Spleen (tissue), 11 donors: ENCODE measurements around the gene NCK2. TPM values are rescaled to one million over a fixed set of nuclear protein-coding genes. Genes with fewer than 3 reads are reported as not detected.

ENCODE experiments used
- DNase-seq: peaks from one replicate; pipeline ENCODE4 v3.0.0-alpha.2; 2020
- H3K27ac ChIP-seq, 8 donors: fragments of 200-600 bp; sonication (generic) in 7 of 8; 1 replicate in 4 of 8; 2 replicates in 4 of 8; pipeline versions ENCODE4 v1.5.0 to v1.8.0; 2016 to 2021; ENCODE audit warnings: inconsistent platforms in 4 of 8, mild to moderate bottlenecking in 4 of 8, moderate library complexity in 1 of 8
- H3K27me3 ChIP-seq, 7 donors: fragments of 200-600 bp; sonication (generic) in 6 of 7; replicated peaks in 1 of 7; 1 replicate in 4 of 7; 2 replicates in 3 of 7; pipeline versions ENCODE4 v1.5.0 to v1.8.0; 2016 to 2021; ENCODE audit warnings: inconsistent platforms in 3 of 7, mild to moderate bottlenecking in 1 of 7
- H3K36me3 ChIP-seq, 6 donors: fragments of 200-600 bp; sonication (generic) in 5 of 6; 1 replicate in 4 of 6; 2 replicates in 2 of 6; pipeline versions ENCODE4 v1.5.0 to v1.8.0; 2016 to 2021; ENCODE audit warnings: inconsistent platforms in 2 of 6
- H3K4me1 ChIP-seq, 6 donors: fragments of 200-600 bp; sonication (generic) in 5 of 6; 1 replicate in 3 of 6; 2 replicates in 3 of 6; pipeline versions ENCODE4 v1.5.0 to v1.8.0; 2016 to 2021; ENCODE audit warnings: inconsistent platforms in 3 of 6
- H3K4me3 ChIP-seq, 8 donors: fragments of 200-600 bp; sonication (generic) in 7 of 8; 1 replicate in 4 of 8; 2 replicates in 4 of 8; pipeline versions ENCODE4 v1.5.0 to v1.8.0; 2016 to 2021; ENCODE audit warnings: inconsistent platforms in 4 of 8, mild to moderate bottlenecking in 4 of 8, moderate library complexity in 2 of 8
- H3K9me3 ChIP-seq, 8 donors: fragments of 200-600 bp; sonication (generic) in 7 of 8; 1 replicate in 4 of 8; 2 replicates in 4 of 8; pipeline versions ENCODE4 v1.5.0 to v1.8.0; 2016 to 2021; ENCODE audit warnings: inconsistent platforms in 4 of 8
- CTCF ChIP-seq, 11 experiments: fragments of 200-600 bp in 7 of 11; fragments of 450-650 bp in 4 of 11; sonication (generic) in 4 of 11; IDR thresholded peaks in 8 of 11; conservative IDR thresholded peaks in 3 of 11; 1 replicate in 7 of 11; 2 replicates in 4 of 11; pipeline versions ENCODE4 v1.4.0 to v1.8.0; 2016 to 2021; ENCODE audit warnings: antibody characterized with exemption in 11 of 11, inconsistent platforms in 4 of 11, mild to moderate bottlenecking in 1 of 11
- POLR2A ChIP-seq, 3 donors: fragments of 450-650 bp; IDR thresholded peaks; one replicate each; pipeline ENCODE4 v1.5.1; 2017; ENCODE audit warnings: antibody characterized with exemption in 3 of 3, mild to moderate bottlenecking in 1 of 3
- POLR2AphosphoS5 ChIP-seq, 3 donors: sonication (generic); formaldehyde crosslinking; IDR thresholded peaks; one replicate each; pipeline ENCODE4 v1.5.1; 2017; ENCODE audit warnings: antibody characterized with exemption in 3 of 3
- WGBS, 5 donors: extraction: QIAGEN DNeasy Blood & Tissue Kit in 3 of 5; methylation state at CpG; one replicate each; pipeline versions ENCODE4 v1.1.5 to v1.1.7; 2013 to 2018; 5-methylcytosine and 5-hydroxymethylcytosine counted together
- intact Hi-C: fragments of 100-400 bp; cut with DNase I; formaldehyde crosslinking; loops from one replicate; pipeline ENCODE4 v1.15.0; 2023; ENCODE audit warnings: low total_unique reads
- polyA plus RNA-seq, 3 donors: library from polyadenylated mRNA; stranded (reverse); fragments of 200-250 nt; gene quantifications; one replicate each; pipeline ENCODE4 v1.2.1, GENCODE V29; 2013
- total RNA-seq, 7 donors: library from RNA; depleted of rRNA in 3 of 7; stranded (reverse); fragments of >200 nt in 3 of 7; fragmentation: NEBNext Ultra II Directional in 4 of 7; extraction: Animal tissue kit (Norgen Biotek cat#: 25700) in 4 of 7; gene quantifications; one replicate each; pipeline versions ENCODE4 v1.1.0 to v1.2.1, GENCODE V29; 2016 to 2021
- donor health status: healthy with polysubstance abuse.
- donor health status: DM: no; HTN: no; CAD: no; lungs with moderate emphysema.
- donor health status: DM: no; HTN: no; CAD: no.
- donor health status: Bipolar disorder and iron deficiency.
- donor health status: healthy.
- donor health status: DM: no; HTN: no; CAD: no.
- donor health status: DM: yes; HTN: yes; CAD: no.

The NCK2 gene
- total and polyA plus RNA-seq, 10 donors = 21.5 to 106 (median 62.6) TPM

- 84 to 93% (median 90%) methylated on average over 2 to 4 of the region's 4 CpGs for WGBS, 5 donors
- TF ChIP-seq POLR2AphosphoS5 (IDR thresholded peaks at IDR 0.05) (peak in 1 of 3 donors; percentile 51), POLR2A (IDR thresholded peaks at IDR 0.05) (no peak)
- Histone ChIP-seq H3K27ac (peak overlapping the region in 2 of 8 donors; percentile 22 to 24), H3K4me3 (no peak overlapping the region), H3K4me1 (peaks cover 43 to 100% (median 89%) of the 10 kb centered on the region in 6 donors), H3K36me3 (peaks cover 0 to 45% (median 0%) of the 10 kb centered on the region in 6 donors), H3K9me3 (no peaks in the 10 kb centered on the region), H3K27me3 (no peaks in the 10 kb centered on the region)
- no peak for DNase-seq
- intact Hi-C loops = no loop called here
These were observed 125.3 kb downstream of the NCK2 start for GRCh38 chr2:105870062-105870461.

GRCh38 chr2:105870858-105871257 is 126.1 kb downstream of the NCK2 start:
- no peak for DNase-seq
- peaks cover 39 to 100% (median 89%) of the 10 kb centered on the region in 6 donors for H3K4me1 ChIP-seq
- 86 to 95% (median 88%) methylated on average over 11 of the region's 11 CpGs for WGBS, 5 donors
- no peak overlapping the region for H3K4me3 ChIP-seq
- TF ChIP-seq CTCF (IDR thresholded peaks at IDR 0.05 in 8 of 11, conservative IDR thresholded peaks at IDR 0.05 in 3 of 11) (no peak), POLR2AphosphoS5 (IDR thresholded peaks at IDR 0.05) (peak in 2 of 3 donors; percentile 26 to 27)
- intact Hi-C loops = no loop called here
- no peaks in the 10 kb centered on the region for H3K27me3 ChIP-seq
- peak overlapping the region in 1 of 8 donors; percentile 17 for H3K27ac ChIP-seq
- no peaks in the 10 kb centered on the region for H3K9me3 ChIP-seq
- H3K36me3 ChIP-seq = peaks cover 0 to 45% (median 0%) of the 10 kb centered on the region in 6 donors

- H3K4me1 ChIP-seq = peaks cover 39 to 100% (median 84%) of the 10 kb centered on the region in 6 donors
- WGBS, 5 donors = 70 to 82% (median 74%) methylated on average over 14 of the region's 14 CpGs
- H3K36me3 ChIP-seq = peaks cover 0 to 58% (median 0%) of the 10 kb centered on the region in 6 donors
- H3K9me3 ChIP-seq = no peaks in the 10 kb centered on the region
- intact Hi-C loops = no loop called here
- H3K27ac ChIP-seq = peak overlapping the region in 5 of 8 donors; percentile 1 to 66 (median 42)
- H3K4me3 ChIP-seq = no peak overlapping the region
- peak; percentile 40 to 71 (median 42) for TF ChIP-seq POLR2AphosphoS5 (IDR thresholded peaks at IDR 0.05)
- TF ChIP-seq POLR2A (IDR thresholded peaks at IDR 0.05) = no peak
- TF ChIP-seq CTCF (IDR thresholded peaks at IDR 0.05 in 8 of 11, conservative IDR thresholded peaks at IDR 0.05 in 3 of 11) = no peak
- no peaks in the 10 kb centered on the region for H3K27me3 ChIP-seq
- peak; percentile 79 for DNase-seq
These were observed 127.5 kb downstream of the NCK2 start for GRCh38 chr2:105872142-105872728.

GRCh38 chr2:105872830-105873229 is 128.1 kb downstream of the NCK2 start:
- Histone ChIP-seq H3K27ac (peak overlapping the region in 6 of 8 donors; percentile 1 to 66 (median 32)), H3K27me3 (no peaks in the 10 kb centered on the region), H3K9me3 (no peaks in the 10 kb centered on the region), H3K36me3 (peaks cover 0 to 59% (median 0%) of the 10 kb centered on the region in 6 donors), H3K4me3 (no peak overlapping the region), H3K4me1 (peaks cover 35 to 100% (median 82%) of the 10 kb centered on the region in 6 donors)
- WGBS, 5 donors = 84 to 91% (median 87%) methylated on average over 6 to 7 of the region's 7 CpGs
- intact Hi-C loops = no loop called here
- TF ChIP-seq POLR2AphosphoS5 (IDR thresholded peaks at IDR 0.05) (no peak), POLR2A (IDR thresholded peaks at IDR 0.05) (no peak), CTCF (IDR thresholded peaks at IDR 0.05 in 8 of 11, conservative IDR thresholded peaks at IDR 0.05 in 3 of 11) (no peak)
- no peak for DNase-seq
